Natural killer cell (primary cell): Measurements from ENCODE around the gene PDZRN3. TPM values are rescaled to one million over a fixed set of nuclear protein-coding genes. Genes with fewer than 3 reads are reported as not detected.

Experiments
- ATAC-seq, 3 donors: fragments of 150-1000 bp in 2 of 3; fragments of 200-7000 bp in 1 of 3; cut with Tn5 transposase; 1 replicate in 1 of 3; 2 replicates in 2 of 3; pipeline ENCODE4 v1.10.0; 2021; ENCODE audit warnings: mild to moderate bottlenecking in 2 of 3, moderate library complexity in 2 of 3
- DNase-seq, 2 donors: peaks; one replicate each; pipeline versions ENCODE4 v3.0.0 to v3.0.0-alpha.2; 2013 to 2021; ENCODE audit warnings: mixed read lengths in 1 of 2
- H3K27ac ChIP-seq: one replicate; pipeline ENCODE4 v1.5.1; 2013; ENCODE audit warnings: mild to moderate bottlenecking, low read length
- H3K27me3 ChIP-seq: one replicate; pipeline ENCODE4 v1.6.1; 2013; ENCODE audit warnings: low read length; ENCODE audit not compliant: control insufficient read depth, insufficient read depth
- H3K36me3 ChIP-seq: one replicate; pipeline ENCODE4 v1.6.1; 2013; ENCODE audit warnings: low read length; ENCODE audit not compliant: control insufficient read depth, insufficient read depth
- H3K4me1 ChIP-seq: one replicate; pipeline ENCODE4 v1.6.1; 2013; ENCODE audit warnings: low read length; ENCODE audit not compliant: control insufficient read depth, insufficient read depth
- H3K4me3 ChIP-seq: one replicate; pipeline ENCODE4 v1.5.1; 2013; ENCODE audit warnings: low read length
- H3K9me3 ChIP-seq: one replicate; pipeline ENCODE4 v1.6.1; 2013; ENCODE audit warnings: low read length; ENCODE audit not compliant: control insufficient read depth, insufficient read depth
- H3K27ac Mint-ChIP-seq, 2 donors: one replicate each; pipeline ENCODE4 v1.8.0; 2022; ENCODE audit warnings: mild to moderate bottlenecking in 2 of 2, mixed read lengths in 2 of 2, moderate library complexity in 1 of 2
- H3K27me3 Mint-ChIP-seq, 2 donors: one replicate each; pipeline ENCODE4 v1.8.0; 2022; ENCODE audit warnings: low read depth in 2 of 2, mixed read lengths in 2 of 2
- H3K36me3 Mint-ChIP-seq: one replicate; pipeline ENCODE4 v1.8.0; 2022; ENCODE audit warnings: mixed read lengths
- H3K4me1 Mint-ChIP-seq, 2 donors: one replicate each; pipeline ENCODE4 v1.8.0; 2022; ENCODE audit warnings: mixed read lengths in 2 of 2
- H3K4me3 Mint-ChIP-seq: one replicate; pipeline ENCODE4 v1.8.0; 2022; ENCODE audit warnings: mild to moderate bottlenecking, moderate library complexity, mixed read lengths
- H3K9me3 Mint-ChIP-seq, 2 donors: one replicate each; pipeline ENCODE4 v1.8.0; 2022; ENCODE audit warnings: mixed read lengths in 2 of 2
- WGBS: methylation state at CpG from one replicate; pipeline ENCODE4 v1.1.7; 2013; ENCODE audit warnings: missing lambda C conversion rate; ENCODE audit not compliant: insufficient coverage; 5-methylcytosine and 5-hydroxymethylcytosine counted together
- intact Hi-C: fragments of 100-400 bp; cut with micrococcal nuclease; formaldehyde crosslinking; loops from one replicate; pipeline ENCODE4 v1.14.2; 2022
- total RNA-seq, 4 donors: library from RNA; stranded (reverse); fragments of 120-200 nt in 1 of 4; gene quantifications; one replicate each; pipeline versions ENCODE4 v1.2.3 to v1.2.4, GENCODE V29; 2013 to 2022
- TF ChIP-seq, protein P1 (sequence below): fragments of 200-600 bp; IDR thresholded peaks from one replicate; pipeline ENCODE4 v1.8.0; 2022; ENCODE audit warnings: antibody characterized with exemption

PDZRN3 gene
- total RNA-seq, 3 donors from 2014 or later (not counting 1 experiment from before 2014, with no cell fraction given), result not detected

DNA sequence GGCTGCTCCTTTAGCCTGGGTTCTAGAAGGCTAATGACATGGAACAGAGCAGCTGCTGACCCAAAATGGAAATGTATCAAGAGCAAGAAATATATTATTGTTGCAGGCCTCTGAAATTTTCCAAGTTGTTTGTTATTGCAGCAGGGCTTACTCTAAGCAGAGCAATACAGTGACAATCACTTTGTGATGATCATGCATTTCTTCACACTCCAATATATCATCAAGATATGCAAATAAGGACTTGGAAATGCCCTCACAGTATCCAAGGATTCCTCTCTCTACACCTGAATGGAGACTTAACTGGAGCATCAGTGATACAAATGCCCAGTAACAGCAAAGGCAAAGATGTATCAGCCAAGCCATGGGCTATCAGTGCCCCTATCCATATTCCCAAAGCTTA lies 89.6 kb downstream of the PDZRN3 start:
- Mint-ChIP-seq H3K27ac (no peak overlapping the region), H3K4me1 (no peaks in the 10 kb centered on the region), H3K9me3 (peaks cover 4 to 6% of the 10 kb centered on the region in 2 donors), H3K4me3 (no peak overlapping the region), H3K27me3 (no peaks in the 10 kb centered on the region), H3K36me3 (no peaks in the 10 kb centered on the region)
- Histone ChIP-seq H3K27me3 (no peaks in the 10 kb centered on the region), H3K4me3 (no peak overlapping the region), H3K9me3 (no peaks in the 10 kb centered on the region), H3K4me1 (no peaks in the 10 kb centered on the region), H3K27ac (no peak overlapping the region), H3K36me3 (no peaks in the 10 kb centered on the region)
- ATAC-seq (no peak), DNase-seq (no peak)
- TF ChIP-seq, protein P1, sequence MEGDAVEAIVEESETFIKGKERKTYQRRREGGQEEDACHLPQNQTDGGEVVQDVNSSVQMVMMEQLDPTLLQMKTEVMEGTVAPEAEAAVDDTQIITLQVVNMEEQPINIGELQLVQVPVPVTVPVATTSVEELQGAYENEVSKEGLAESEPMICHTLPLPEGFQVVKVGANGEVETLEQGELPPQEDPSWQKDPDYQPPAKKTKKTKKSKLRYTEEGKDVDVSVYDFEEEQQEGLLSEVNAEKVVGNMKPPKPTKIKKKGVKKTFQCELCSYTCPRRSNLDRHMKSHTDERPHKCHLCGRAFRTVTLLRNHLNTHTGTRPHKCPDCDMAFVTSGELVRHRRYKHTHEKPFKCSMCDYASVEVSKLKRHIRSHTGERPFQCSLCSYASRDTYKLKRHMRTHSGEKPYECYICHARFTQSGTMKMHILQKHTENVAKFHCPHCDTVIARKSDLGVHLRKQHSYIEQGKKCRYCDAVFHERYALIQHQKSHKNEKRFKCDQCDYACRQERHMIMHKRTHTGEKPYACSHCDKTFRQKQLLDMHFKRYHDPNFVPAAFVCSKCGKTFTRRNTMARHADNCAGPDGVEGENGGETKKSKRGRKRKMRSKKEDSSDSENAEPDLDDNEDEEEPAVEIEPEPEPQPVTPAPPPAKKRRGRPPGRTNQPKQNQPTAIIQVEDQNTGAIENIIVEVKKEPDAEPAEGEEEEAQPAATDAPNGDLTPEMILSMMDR, result no peak
- intact Hi-C loops, result no loop called here

DNA sequence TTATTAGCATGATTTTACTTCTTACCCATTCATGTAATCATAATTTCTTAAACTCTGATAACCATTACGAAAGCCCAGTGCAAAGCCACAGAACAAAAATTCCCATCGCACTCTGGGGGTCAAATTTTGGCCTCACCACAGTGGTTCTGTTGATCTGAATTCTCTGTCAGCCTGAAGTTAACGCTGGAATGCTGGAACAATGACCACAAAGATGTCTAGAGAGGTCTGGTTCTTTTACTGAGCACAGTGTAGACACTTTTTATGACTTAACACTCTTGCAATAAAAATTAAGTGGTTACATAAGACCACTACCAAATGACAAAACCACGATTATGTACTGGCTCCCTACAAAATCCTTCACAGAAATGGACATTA lies 94.7 kb downstream of the PDZRN3 start:
- H3K9me3 ChIP-seq, result no peaks in the 10 kb centered on the region
- no peak for ATAC-seq
- H3K4me1 Mint-ChIP-seq, result no peaks in the 10 kb centered on the region
- TF ChIP-seq, protein P1, result no peak
- intact Hi-C loops, result no loop called here
- no peaks in the 10 kb centered on the region for H3K27me3 ChIP-seq
- DNase-seq, result no peak
- WGBS, result 72% methylated on average over 4 of the region's 4 CpGs
- H3K27me3 Mint-ChIP-seq, result no peaks in the 10 kb centered on the region
- no peaks in the 10 kb centered on the region for H3K4me1 ChIP-seq
- no peak overlapping the region for H3K4me3 ChIP-seq
- no peak overlapping the region for H3K27ac Mint-ChIP-seq
- peaks cover 2 to 6% of the 10 kb centered on the region in 2 donors for H3K9me3 Mint-ChIP-seq
- H3K36me3 ChIP-seq, result no peaks in the 10 kb centered on the region
- H3K36me3 Mint-ChIP-seq, result no peaks in the 10 kb centered on the region
- no peak overlapping the region for H3K27ac ChIP-seq
- H3K4me3 Mint-ChIP-seq, result no peak overlapping the region

DNA sequence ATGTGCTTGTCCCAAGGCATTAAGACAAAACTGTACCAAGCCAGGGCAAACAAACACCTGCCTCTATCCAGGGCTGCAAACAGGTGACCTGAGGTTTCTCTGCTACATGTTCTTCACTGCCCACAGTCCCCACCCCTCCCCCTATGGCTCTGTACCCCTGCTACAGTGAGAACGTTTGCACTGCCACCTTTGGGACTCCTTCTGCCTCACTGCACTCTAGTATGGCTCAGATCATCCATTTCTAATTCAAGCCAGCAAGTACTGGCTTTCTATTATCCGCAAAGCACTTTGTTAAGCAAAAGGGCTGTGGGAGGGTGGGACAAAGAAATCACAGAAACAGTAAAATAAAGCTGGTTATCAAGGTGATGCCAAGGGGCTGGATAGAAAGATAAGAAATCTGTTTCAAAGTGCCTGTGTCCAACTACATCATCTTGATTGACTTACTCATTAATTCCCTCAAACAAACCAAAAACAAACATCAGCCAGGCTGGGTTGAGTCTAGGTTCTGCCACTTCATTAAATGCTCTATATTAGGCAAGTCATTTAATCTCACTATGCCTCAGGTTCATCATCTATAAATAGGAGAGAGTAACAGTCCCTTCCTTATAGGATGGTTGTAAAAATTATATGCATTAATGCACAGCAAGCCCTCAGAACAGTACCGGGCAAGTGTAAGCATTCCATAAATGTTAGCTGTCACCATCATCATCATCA lies 95.3 kb downstream of the PDZRN3 start:
- no peak for ATAC-seq
- intact Hi-C loops, result no loop called here
- H3K9me3 Mint-ChIP-seq, result peaks cover 2 to 6% of the 10 kb centered on the region in 2 donors
- Histone ChIP-seq H3K4me1 (no peaks in the 10 kb centered on the region), H3K4me3 (no peak overlapping the region), H3K27ac (no peak overlapping the region), H3K27me3 (no peaks in the 10 kb centered on the region), H3K9me3 (no peaks in the 10 kb centered on the region), H3K36me3 (no peaks in the 10 kb centered on the region)
- 65% methylated on average over 3 of the region's 3 CpGs for WGBS
- TF ChIP-seq, protein P1, result no peak
- no peaks in the 10 kb centered on the region for H3K36me3 Mint-ChIP-seq
- H3K27ac Mint-ChIP-seq, result no peak overlapping the region
- no peak for DNase-seq
- H3K4me1 Mint-ChIP-seq, result no peaks in the 10 kb centered on the region
- no peak overlapping the region for H3K4me3 Mint-ChIP-seq
- no peaks in the 10 kb centered on the region for H3K27me3 Mint-ChIP-seq

DNA sequence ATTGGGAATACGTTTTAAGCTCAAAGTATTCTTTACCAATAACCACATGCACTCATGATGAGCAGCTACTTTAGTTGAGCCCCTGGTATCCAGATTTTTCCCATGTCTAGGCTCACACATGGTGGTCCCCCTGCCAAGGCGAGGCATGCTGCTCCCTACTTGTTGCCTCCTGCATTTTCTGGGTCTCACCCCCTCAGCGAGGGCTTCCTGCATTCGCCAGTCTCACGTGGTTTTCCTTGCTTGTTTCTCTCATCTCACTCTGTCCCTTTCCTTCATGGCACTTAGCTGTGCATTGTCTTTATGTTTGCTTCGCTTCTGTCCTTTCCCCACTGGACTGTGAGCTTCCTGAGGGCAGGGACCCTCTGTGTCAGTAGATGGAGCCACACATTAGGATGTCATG lies 99.2 kb downstream of the PDZRN3 start:
- Histone ChIP-seq H3K9me3 (peaks cover 2% of the 10 kb centered on the region), H3K4me1 (no peaks in the 10 kb centered on the region), H3K36me3 (no peaks in the 10 kb centered on the region), H3K4me3 (no peak overlapping the region), H3K27me3 (no peaks in the 10 kb centered on the region), H3K27ac (no peak overlapping the region)
- Mint-ChIP-seq H3K27ac (no peak overlapping the region), H3K9me3 (no peaks in the 10 kb centered on the region), H3K36me3 (no peaks in the 10 kb centered on the region), H3K4me3 (no peak overlapping the region), H3K27me3 (no peaks in the 10 kb centered on the region), H3K4me1 (no peaks in the 10 kb centered on the region)
- WGBS, result 65% methylated on average over 6 of the region's 6 CpGs
- DNase-seq (no peak), ATAC-seq (no peak)
- intact Hi-C loops, result no loop called here
- TF ChIP-seq, protein P1, result no peak
